ENCODE results near the gene DENND2C.
A peak's percentile ranks its signal among the peaks of the same experiment; 100 is the strongest.

DENND2C gene

GRCh38 chr1:114676115-114676514 is 6.3 kb upstream of the DENND2C start:
- H3K27ac ChIP-seq = no peak overlapping the region
- no peak for TF ChIP-seq CTCF (conservative IDR thresholded peaks at IDR 0.05)
- TF ChIP-seq ZFX (IDR thresholded peaks at IDR 0.05) = no peak

- no peak for TF ChIP-seq ZFX (IDR thresholded peaks at IDR 0.05)
- no peak for TF ChIP-seq CTCF (conservative IDR thresholded peaks at IDR 0.05)
- H3K27ac ChIP-seq = no peak overlapping the region
These were observed 2.1 kb upstream of the DENND2C start for GRCh38 chr1:114671939-114672275.

GRCh38 chr1:114671011-114671938 is 1.4 kb upstream of the DENND2C start:
- no peak for TF ChIP-seq ZFX (IDR thresholded peaks at IDR 0.05)
- peak; percentile 74 for TF ChIP-seq CTCF (conservative IDR thresholded peaks at IDR 0.05)
- no peak overlapping the region for H3K27ac ChIP-seq

GRCh38 chr1:114670083-114671010 is 498 bp upstream of the DENND2C start:
- TF ChIP-seq ZFX (IDR thresholded peaks at IDR 0.05) = no peak
- TF ChIP-seq CTCF (conservative IDR thresholded peaks at IDR 0.05) = no peak
- peak overlapping the region; percentile 9; the same call in 1 of the 2 replicates for H3K27ac ChIP-seq

GRCh38 chr1:114668784-114669561 is 876 bp downstream of the DENND2C start:
- no peak overlapping the region; the same call in 1 of the 2 replicates for H3K27ac ChIP-seq
- TF ChIP-seq CTCF (conservative IDR thresholded peaks at IDR 0.05) = no peak
- TF ChIP-seq ZFX (IDR thresholded peaks at IDR 0.05) = no peak

- TF ChIP-seq ZFX (IDR thresholded peaks at IDR 0.05) (no peak), CTCF (conservative IDR thresholded peaks at IDR 0.05) (no peak)
These were observed 1.5 kb downstream of the DENND2C start for GRCh38 chr1:114668373-114668772.

More at GRCh38 chr1:114668373-114668772, 1.5 kb downstream of the DENND2C start:
- no peak overlapping the region for H3K27ac ChIP-seq

Data from C4-2B (cell line).